ENCODE measurements around the gene TMEM50B.

DNA sequence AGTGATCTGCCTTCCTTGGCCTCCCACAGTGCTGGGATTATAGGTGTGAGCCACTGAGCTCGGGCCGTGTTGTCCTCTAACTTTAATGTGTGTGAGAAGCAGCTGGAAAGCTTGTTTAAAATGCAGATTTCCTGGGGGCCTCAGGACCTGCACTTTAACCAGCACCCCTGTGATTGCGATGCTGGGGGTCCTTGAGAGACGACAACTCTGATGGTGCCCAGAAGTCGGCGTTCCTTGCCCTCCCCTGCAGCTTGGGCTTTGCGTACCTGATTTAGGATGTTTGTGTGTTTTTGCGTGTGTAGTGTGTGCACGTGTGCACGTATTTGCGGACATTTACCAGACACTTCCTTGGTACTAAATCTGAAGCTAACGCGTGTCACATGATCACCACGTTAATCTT is 65.7 kb downstream of the TMEM50B start:
- TF ChIP-seq CTCF (conservative IDR thresholded peaks at IDR 0.05; ENCODE audit: low read depth, low read length) (no peak), EZH2 (IDR thresholded peaks at IDR 0.05; ENCODE audit: borderline replicate concordance, low read depth, low read length, poor library complexity, severe bottlenecking) (no peak)

Measured in A673 (cell line).